Panc1 (cell line): Measurements from ENCODE around the gene WWOX. TPM values are rescaled to one million over a fixed set of nuclear protein-coding genes. Genes with fewer than 3 reads are reported as not detected.

Source experiments
- ATAC-seq: fragments of 200-7000 bp; cut with Tn5 transposase; 2 replicates; pipeline ENCODE4 v1.9.1; 2020; ENCODE audit warnings: mild to moderate bottlenecking, moderate library complexity
- BruUV-seq: library from RNA; stranded (reverse); fragments of 400-500 nt; replicated peaks from 2 replicates; lab custom pipeline; 2021; lab: Mats Ljungman, UMichigan
- CTCF ChIA-PET: fragments of 300-600 bp; sonication (Branson Sonifier 250); formaldehyde crosslinking; loops from one replicate; lab custom pipeline; 2022; ENCODE audit warnings: antibody characterized with exemption; lab: Charles Lee
- POLR2A ChIA-PET: fragments of 300-600 bp; sonication (Branson Sonifier 250); formaldehyde crosslinking; loops from one replicate; lab custom pipeline; 2022; ENCODE audit warnings: antibody characterized with exemption; lab: Charles Lee
- DNase-seq: peaks from one replicate; pipeline ENCODE4 v3.0.0-alpha.2; 2010; ENCODE audit warnings: low read depth, low spot score
- H3K27ac ChIP-seq: 2 replicates; pipeline ENCODE4 v1.5.1; 2011; ENCODE audit warnings: mild to moderate bottlenecking, low read length, inconsistent platforms
- H3K27me3 ChIP-seq: fragments of 200-500 bp; sonication (Bioruptor generic); 2 replicates; pipeline ENCODE4 v1.6.0; 2014; ENCODE audit warnings: low read length, inconsistent platforms; ENCODE audit not compliant: control insufficient read depth, insufficient read depth
- H3K36me3 ChIP-seq: fragments of 200-500 bp; sonication (Bioruptor generic); 2 replicates; pipeline ENCODE4 v1.5.1; 2014; ENCODE audit warnings: inconsistent platforms, mild to moderate bottlenecking, low read length, moderate library complexity; ENCODE audit not compliant: control insufficient read depth, insufficient read depth
- H3K4me1 ChIP-seq: 2 replicates; pipeline ENCODE4 v1.5.1; 2011; ENCODE audit warnings: inconsistent platforms, mild to moderate bottlenecking, low read length, moderate library complexity; ENCODE audit not compliant: control insufficient read depth, insufficient read depth
- H3K4me3 ChIP-seq, 2 experiments: 2 replicates each; pipeline ENCODE4 v1.5.1; 2011 to 2012; ENCODE audit warnings: low read depth in 2 of 2, low read length in 2 of 2, mild to moderate bottlenecking in 2 of 2, inconsistent platforms in 1 of 2, moderate library complexity in 1 of 2
- H3K9me3 ChIP-seq: fragments of 200-500 bp; sonication (Bioruptor generic); 2 replicates; pipeline ENCODE4 v1.5.1; 2014; ENCODE audit warnings: low read depth, mild to moderate bottlenecking, inconsistent platforms, low read length, moderate library complexity; ENCODE audit not compliant: control insufficient read depth, insufficient read depth
- CTCF ChIP-seq: fragments of 450-650 bp; IDR thresholded peaks from 2 replicates; pipeline ENCODE4 v1.5.1; 2017; ENCODE audit warnings: mild to moderate bottlenecking
- POLR2AphosphoS5 ChIP-seq: IDR thresholded peaks from 2 replicates; pipeline ENCODE4 v1.6.1; 2012; ENCODE audit warnings: mild to moderate bottlenecking, low read depth, low read length, moderate library complexity
- SIN3A ChIP-seq: IDR thresholded peaks from 2 replicates; pipeline ENCODE4 v1.6.1; 2012; ENCODE audit warnings: low read depth, mild to moderate bottlenecking, low read length, moderate library complexity, borderline replicate concordance; ENCODE audit not compliant: insufficient read depth
- TCF7L2 ChIP-seq: IDR thresholded peaks from 2 replicates; pipeline ENCODE4 v1.6.1; 2011; ENCODE audit warnings: mild to moderate bottlenecking, low read depth, low read length, inconsistent platforms
- in situ Hi-C: cut with HindIII; loops from 2 replicates; pipeline ENCODE4 v1.10.0; 2016; ENCODE audit warnings: low sequenced_read_pairs, low pct_unique_long_range_greater_than_20kb
- intact Hi-C: fragments of 100-400 bp; cut with micrococcal nuclease; formaldehyde crosslinking; loops from one replicate; pipeline ENCODE4 v1.10.0; 2022; ENCODE audit not compliant: unreplicated experiment
- total RNA-seq: library from RNA; stranded (reverse); gene quantifications from one replicate; pipeline ENCODE4 v1.2.1, GENCODE V29; 2021; ENCODE audit not compliant: unreplicated experiment
- TF ChIP-seq, protein P1 (sequence below), 2 experiments: IDR thresholded peaks; 2 replicates each; pipeline ENCODE4 v1.6.1; 2011 to 2012; ENCODE audit warnings: low read depth in 2 of 2, control low read depth in 1 of 2, low read length in 1 of 2, mild to moderate bottlenecking in 1 of 2, moderate library complexity in 1 of 2; ENCODE audit not compliant: insufficient read depth in 1 of 2

The WWOX gene
- total RNA-seq, 1 experiment from 2014 or later = 12.5 TPM

- no peak for DNase-seq
- H3K4me3 ChIP-seq = no peak overlapping the region
- H3K9me3 ChIP-seq = no peaks in the 10 kb centered on the region
- no TSS peak for BruUV-seq
- CTCF ChIA-PET = no interaction called here
- no peaks in the 10 kb centered on the region for H3K27me3 ChIP-seq
- in situ Hi-C loops = no loop called here
- TF ChIP-seq TCF7L2 = no peak
- TF ChIP-seq CTCF = no peak
- TF ChIP-seq, protein P1, sequence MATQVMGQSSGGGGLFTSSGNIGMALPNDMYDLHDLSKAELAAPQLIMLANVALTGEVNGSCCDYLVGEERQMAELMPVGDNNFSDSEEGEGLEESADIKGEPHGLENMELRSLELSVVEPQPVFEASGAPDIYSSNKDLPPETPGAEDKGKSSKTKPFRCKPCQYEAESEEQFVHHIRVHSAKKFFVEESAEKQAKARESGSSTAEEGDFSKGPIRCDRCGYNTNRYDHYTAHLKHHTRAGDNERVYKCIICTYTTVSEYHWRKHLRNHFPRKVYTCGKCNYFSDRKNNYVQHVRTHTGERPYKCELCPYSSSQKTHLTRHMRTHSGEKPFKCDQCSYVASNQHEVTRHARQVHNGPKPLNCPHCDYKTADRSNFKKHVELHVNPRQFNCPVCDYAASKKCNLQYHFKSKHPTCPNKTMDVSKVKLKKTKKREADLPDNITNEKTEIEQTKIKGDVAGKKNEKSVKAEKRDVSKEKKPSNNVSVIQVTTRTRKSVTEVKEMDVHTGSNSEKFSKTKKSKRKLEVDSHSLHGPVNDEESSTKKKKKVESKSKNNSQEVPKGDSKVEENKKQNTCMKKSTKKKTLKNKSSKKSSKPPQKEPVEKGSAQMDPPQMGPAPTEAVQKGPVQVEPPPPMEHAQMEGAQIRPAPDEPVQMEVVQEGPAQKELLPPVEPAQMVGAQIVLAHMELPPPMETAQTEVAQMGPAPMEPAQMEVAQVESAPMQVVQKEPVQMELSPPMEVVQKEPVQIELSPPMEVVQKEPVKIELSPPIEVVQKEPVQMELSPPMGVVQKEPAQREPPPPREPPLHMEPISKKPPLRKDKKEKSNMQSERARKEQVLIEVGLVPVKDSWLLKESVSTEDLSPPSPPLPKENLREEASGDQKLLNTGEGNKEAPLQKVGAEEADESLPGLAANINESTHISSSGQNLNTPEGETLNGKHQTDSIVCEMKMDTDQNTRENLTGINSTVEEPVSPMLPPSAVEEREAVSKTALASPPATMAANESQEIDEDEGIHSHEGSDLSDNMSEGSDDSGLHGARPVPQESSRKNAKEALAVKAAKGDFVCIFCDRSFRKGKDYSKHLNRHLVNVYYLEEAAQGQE (IDR thresholded peaks at IDR 0.05; ENCODE audit: insufficient read depth in 1 of 2, low read depth in 2 of 2, low read length in 1 of 2) = no peak
- TF ChIP-seq POLR2AphosphoS5 = no peak
- TF ChIP-seq SIN3A = no peak
- ATAC-seq = no peak
- no peaks in the 10 kb centered on the region for H3K36me3 ChIP-seq
- no peak overlapping the region for H3K27ac ChIP-seq
- intact Hi-C loops = no loop called here
- POLR2A ChIA-PET = no interaction called here
- no peaks in the 10 kb centered on the region for H3K4me1 ChIP-seq
Observed at GRCh38 chr16:78570399-78571141, 471.1 kb downstream of the WWOX start.

DNA sequence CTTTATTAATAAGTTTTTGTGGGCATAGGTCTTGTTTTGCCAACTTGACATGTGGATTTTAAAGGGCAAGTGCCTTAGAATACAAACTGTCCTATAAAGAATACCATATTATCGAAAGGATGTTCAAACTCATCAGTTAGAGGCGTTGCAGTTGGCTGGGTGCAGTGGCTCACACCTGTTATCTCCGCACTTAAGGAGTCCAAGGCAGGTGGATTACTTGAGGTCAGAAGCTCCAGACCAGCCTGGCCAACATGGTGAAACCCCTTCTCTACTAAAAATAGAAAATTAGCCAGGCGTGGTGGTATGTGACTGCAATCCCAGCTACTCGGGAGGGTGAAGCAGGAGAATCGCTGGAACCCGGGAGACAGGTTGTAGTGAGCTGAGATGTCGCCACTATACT, 472.0 kb downstream of the WWOX start:
- Histone ChIP-seq H3K4me1 (no peaks in the 10 kb centered on the region), H3K27ac (no peak overlapping the region), H3K27me3 (no peaks in the 10 kb centered on the region), H3K36me3 (no peaks in the 10 kb centered on the region), H3K9me3 (no peaks in the 10 kb centered on the region), H3K4me3 (no peak overlapping the region)
- intact Hi-C loops (no loop called here), in situ Hi-C loops (no loop called here)
- ATAC-seq = no peak
- ChIA-PET POLR2A (no interaction called here), CTCF (no interaction called here)
- no TSS peak for BruUV-seq
- TF ChIP-seq, protein P1 (IDR thresholded peaks at IDR 0.05; ENCODE audit: insufficient read depth in 1 of 2, low read depth in 2 of 2, low read length in 1 of 2) = no peak
- TF ChIP-seq CTCF = no peak
- TF ChIP-seq POLR2AphosphoS5 = no peak
- TF ChIP-seq SIN3A = no peak
- TF ChIP-seq TCF7L2 = no peak
- DNase-seq = no peak
